GM03348 (cell line): ENCODE data around the gene ACKR2.
"Not testable (repeated sequence)": the region's sequence is repeated elsewhere in the genome, so short reads cannot be mapped to it uniquely, and the experiment has no call there.

ENCODE experiments used
- DNase-seq: peaks from one replicate; pipeline ENCODE4 v3.0.0; 2012; ENCODE audit warnings: low spot score

Gene ACKR2

GRCh38 chr3:42855547-42856380, 46.5 kb downstream of the ACKR2 start:
- DNase-seq = no peak

- DNase-seq = no peak
Measured at GRCh38 chr3:42856544-42856943, 47.3 kb downstream of the ACKR2 start.

DNA sequence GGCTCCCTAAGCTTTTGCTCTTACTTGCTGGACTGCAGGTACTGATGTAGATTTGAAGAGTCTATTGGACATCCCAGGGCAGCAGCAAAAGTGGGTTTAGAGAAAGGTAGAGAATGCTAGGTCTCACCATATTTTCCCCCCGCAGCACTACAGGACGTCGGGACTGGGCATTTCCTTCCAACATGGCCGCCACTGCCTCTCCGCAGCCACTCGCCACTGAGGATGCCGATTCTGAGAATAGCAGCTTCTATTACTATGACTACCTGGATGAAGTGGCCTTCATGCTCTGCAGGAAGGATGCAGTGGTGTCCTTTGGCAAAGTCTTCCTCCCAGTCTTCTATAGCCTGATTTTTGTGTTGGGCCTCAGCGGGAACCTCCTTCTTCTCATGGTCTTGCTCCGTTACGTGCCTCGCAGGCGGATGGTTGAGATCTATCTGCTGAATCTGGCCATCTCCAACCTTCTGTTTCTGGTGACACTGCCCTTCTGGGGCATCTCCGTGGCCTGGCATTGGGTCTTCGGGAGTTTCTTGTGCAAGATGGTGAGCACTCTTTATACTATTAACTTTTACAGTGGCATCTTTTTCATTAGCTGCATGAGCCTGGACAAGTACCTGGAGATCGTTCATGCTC, 55.2 kb downstream of the ACKR2 start:
- no peak for DNase-seq

- DNase-seq = no peak
Measured at GRCh38 chr3:42865256-42865655, 56.0 kb downstream of the ACKR2 start.

DNA sequence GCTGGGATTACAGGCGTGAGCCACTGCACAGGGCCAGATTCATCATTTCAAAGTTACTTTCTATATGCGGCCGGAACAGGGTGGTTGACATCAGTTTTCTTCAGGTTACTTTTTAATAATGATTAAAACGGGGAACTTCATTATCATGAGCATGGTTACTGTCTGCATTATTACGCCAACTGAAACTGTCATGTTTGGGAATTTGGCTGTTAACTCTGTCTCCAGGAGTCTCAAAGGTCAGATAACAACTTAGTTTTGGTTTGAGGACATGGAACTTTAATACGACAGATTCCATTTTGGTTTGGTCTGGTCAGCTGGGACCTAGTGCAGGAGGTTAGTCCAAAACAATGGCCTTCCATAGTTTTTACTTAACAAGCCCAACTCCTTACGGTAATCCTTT, 57.9 kb downstream of the ACKR2 start:
- no peak for DNase-seq

- no peak for DNase-seq
Measured at GRCh38 chr3:42868841-42869240, 59.6 kb downstream of the ACKR2 start.

GRCh38 chr3:42871592-42872196, 62.4 kb downstream of the ACKR2 start:
- DNase-seq = no peak

- no peak for DNase-seq
Measured at GRCh38 chr3:42872718-42873117, 63.5 kb downstream of the ACKR2 start.

GRCh38 chr3:42873221-42873982, 64.2 kb downstream of the ACKR2 start:
- no peak for DNase-seq

- DNase-seq = no peak
Measured at GRCh38 chr3:42874749-42875148, 65.5 kb downstream of the ACKR2 start.

- no peak for DNase-seq
Measured at GRCh38 chr3:42875325-42876151, 66.3 kb downstream of the ACKR2 start, which contains the start of gene CYP8B1. TSS of gene CYP8B1 (minus strand) at chr3:42875879. CDS start at chr3:42875816, 63 bp downstream.

DNA sequence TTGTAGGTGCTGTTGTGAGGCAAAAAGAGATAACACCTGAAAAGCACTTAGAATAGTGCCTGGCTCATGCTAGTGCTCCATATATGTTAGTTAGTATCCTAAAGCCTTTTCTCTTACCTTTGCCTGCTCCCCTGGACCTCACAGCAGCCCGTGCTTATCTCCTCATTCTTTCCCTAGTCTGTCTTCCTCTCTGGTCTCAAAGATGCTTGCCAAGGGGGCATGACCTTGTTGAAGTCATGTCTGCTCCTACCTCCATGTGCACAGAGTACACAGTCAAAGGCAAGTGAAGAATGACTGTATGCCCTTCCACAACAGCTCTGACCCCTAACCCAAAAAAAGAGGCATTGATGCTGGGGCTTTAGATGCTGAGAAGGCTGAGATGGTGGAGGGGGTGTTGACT, 67.2 kb downstream of the ACKR2 start:
- DNase-seq = no peak

DNA sequence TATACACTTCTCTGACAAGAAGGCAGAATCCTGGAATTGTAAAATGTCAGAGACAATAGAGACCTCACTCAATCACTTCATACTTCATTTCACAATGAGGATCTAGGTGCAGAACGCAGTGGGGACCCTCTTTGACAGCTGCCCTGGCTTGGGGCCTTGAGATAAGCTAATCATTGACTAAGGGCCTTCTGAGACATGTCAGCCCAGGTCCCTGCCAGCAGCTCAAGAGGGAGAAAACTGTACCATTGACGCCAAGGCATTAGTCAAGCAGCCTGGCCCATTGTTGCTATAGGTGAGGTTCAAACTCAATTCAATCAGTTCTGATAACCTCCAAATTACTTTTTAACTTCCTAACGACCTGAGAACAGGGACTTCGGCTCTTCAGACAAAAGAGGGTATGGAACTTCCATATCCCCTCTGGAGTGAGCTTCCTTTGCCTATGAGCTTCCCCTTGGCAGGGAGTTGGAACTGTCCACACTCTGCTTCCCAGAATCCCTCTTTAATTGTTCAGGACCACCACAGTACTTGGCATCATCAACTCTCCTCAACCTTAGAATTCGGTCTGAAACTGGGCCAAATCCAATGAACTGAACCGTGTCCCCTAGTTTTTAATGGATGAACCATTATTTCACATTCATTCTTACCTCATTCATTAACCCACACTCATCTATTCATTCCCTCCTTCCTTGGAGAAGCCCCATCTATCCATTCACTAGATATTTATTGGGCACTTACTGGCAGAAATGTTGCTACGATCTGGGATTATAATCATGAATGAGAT, 67.9 kb downstream of the ACKR2 start:
- no peak for DNase-seq

- DNase-seq = no peak
Measured at GRCh38 chr3:42877881-42878280, 68.6 kb downstream of the ACKR2 start.

- no peak for DNase-seq
Measured at GRCh38 chr3:42880183-42880582, 70.9 kb downstream of the ACKR2 start.

DNA sequence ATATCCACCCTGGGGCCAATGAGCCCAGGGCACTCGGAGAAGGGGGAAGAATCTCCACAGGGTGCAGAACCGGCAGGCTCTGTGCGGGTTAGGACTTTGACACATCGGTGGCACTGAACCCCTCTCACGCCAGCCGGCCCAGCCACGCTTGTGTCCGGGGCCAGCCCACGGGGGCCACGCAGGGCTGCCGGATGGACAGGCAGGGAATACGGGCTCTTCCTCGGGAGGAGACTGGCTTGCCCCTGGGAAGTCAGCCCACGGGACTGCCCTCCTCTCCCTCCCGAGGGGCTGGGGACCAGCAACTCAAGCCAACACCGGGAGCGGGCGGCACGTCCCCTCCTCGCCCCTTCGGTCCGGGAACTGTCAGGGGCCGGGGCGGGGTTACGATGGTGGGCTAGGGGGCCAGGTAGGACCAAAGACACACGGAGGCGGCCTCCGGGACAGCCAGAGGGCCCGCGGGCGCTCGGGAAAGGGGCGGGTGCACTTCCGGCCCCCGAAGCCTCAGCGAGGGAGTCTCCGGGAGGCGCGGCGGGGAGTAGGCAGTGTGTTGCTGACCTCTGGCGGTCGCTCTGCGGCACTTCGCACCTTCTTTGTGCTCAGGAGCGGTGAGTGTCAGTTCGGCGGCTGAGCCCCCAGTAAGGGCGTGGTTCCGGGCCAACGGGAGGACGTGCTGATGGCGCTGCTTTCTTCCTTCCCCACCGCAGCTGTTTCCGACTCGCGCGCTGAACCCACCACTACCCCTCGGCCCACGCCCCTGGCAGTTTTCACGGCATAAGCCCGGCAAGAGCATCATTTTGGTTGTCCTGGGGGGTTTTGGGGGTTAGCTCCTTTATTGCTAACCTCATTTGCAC, 71.6 kb downstream of the ACKR2 start:
- DNase-seq = peak; percentile 96

- not testable (repeated sequence) for DNase-seq
Measured at GRCh38 chr3:42883251-42883930, 74.1 kb downstream of the ACKR2 start.

GRCh38 chr3:42884324-42884723, 75.1 kb downstream of the ACKR2 start:
- DNase-seq = no peak

- no peak for DNase-seq
Measured at GRCh38 chr3:42886294-42886822, 77.1 kb downstream of the ACKR2 start.
